ENCODE data around the gene NDUFS5. TPM values are rescaled to one million over a fixed set of nuclear protein-coding genes. Genes with fewer than 3 reads are reported as not detected.

NDUFS5 gene
- total RNA-seq, 1 experiment from 2014 or later = 284 TPM

DNA sequence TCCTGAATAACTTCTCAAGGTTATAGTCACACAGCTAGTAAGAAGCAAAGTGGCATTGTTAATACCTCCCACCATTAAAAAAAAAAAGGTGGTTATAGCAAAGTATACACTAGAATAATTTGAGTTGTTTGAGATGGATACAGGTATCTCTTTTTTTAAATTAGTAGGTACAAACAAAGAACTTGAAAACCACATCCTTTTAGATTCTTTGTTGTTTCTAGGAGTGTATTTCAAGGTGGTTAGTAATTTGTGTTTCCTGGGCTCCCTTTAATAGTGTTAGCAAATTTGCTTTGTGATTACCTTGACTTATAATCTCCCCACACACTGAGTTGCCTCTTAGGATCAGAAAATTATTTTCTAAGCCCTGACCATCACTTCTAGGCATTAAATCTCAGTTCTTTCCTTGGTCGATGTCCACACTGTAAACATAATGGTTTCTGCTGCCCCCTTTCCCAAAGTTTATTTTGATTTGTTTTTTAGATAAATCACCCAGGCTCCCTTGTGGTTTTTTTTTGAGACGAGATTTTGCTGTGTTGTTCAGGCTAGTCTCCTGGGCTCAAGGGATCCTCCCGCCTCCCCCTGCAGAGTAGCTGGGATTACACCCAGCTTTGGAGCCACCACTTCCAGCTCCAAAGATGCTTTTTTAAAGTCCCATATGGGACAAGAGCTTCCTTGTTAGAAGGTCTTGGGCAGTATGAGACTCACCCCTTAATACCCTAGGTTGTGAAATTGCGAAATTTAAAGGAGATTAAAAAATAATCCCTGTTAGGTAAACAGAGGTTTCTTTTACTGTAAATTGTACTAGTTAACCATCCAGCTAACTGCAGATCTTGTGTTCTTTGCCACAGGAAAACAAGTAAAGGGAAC, 28.9 kb upstream of the NDUFS5 start:
- POLR2A ChIA-PET (ENCODE audit: low non-redundant PET) = interaction anchor here (0.6 kb wide), 1 partner anchor 658 kb away, joined by 3 read pairs; no protein-coding TSS in a partner anchor
- peaks cover 73% of the 10 kb centered on the region for H3K36me3 ChIP-seq (ENCODE audit: insufficient read depth, low read length, poor library complexity, severe bottlenecking)
- TF ChIP-seq, protein P1, sequence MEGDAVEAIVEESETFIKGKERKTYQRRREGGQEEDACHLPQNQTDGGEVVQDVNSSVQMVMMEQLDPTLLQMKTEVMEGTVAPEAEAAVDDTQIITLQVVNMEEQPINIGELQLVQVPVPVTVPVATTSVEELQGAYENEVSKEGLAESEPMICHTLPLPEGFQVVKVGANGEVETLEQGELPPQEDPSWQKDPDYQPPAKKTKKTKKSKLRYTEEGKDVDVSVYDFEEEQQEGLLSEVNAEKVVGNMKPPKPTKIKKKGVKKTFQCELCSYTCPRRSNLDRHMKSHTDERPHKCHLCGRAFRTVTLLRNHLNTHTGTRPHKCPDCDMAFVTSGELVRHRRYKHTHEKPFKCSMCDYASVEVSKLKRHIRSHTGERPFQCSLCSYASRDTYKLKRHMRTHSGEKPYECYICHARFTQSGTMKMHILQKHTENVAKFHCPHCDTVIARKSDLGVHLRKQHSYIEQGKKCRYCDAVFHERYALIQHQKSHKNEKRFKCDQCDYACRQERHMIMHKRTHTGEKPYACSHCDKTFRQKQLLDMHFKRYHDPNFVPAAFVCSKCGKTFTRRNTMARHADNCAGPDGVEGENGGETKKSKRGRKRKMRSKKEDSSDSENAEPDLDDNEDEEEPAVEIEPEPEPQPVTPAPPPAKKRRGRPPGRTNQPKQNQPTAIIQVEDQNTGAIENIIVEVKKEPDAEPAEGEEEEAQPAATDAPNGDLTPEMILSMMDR (conservative IDR thresholded peaks at IDR 0.05; ENCODE audit: low read depth, low read length) = no peak
- TF ChIP-seq EZH2 (IDR thresholded peaks at IDR 0.05; ENCODE audit: borderline replicate concordance, low read depth, low read length, poor library complexity, severe bottlenecking) = no peak
- BruUV-seq (replicated peaks) = no TSS peak
- no peak overlapping the region for H3K4me3 ChIP-seq (ENCODE audit: low read depth, low read length, poor library complexity, severe bottlenecking)
- peaks cover 16% of the 10 kb centered on the region for H3K4me1 ChIP-seq (ENCODE audit: insufficient read depth, low read length, poor library complexity, severe bottlenecking)
- CTCF ChIA-PET = interaction anchor here (0.6 kb wide), 1 partner anchor 17 kb away, joined by 4 read pairs; no protein-coding TSS in a partner anchor
- intact Hi-C loops (cut with micrococcal nuclease; ENCODE audit: unreplicated experiment) = no loop called here
- H3K27me3 ChIP-seq (replicated peaks; ENCODE audit: insufficient read depth, low read depth, low read length, poor library complexity) = no peaks in the 10 kb centered on the region
- H3K27ac ChIP-seq (ENCODE audit: low read depth, low read length, poor library complexity, severe bottlenecking) = peak overlapping the region; percentile 53
- H3K9me3 ChIP-seq (ENCODE audit: low read depth, low read length, poor library complexity, severe bottlenecking) = no peaks in the 10 kb centered on the region
- no peak for DNase-seq (ENCODE audit: low spot score)

DNA sequence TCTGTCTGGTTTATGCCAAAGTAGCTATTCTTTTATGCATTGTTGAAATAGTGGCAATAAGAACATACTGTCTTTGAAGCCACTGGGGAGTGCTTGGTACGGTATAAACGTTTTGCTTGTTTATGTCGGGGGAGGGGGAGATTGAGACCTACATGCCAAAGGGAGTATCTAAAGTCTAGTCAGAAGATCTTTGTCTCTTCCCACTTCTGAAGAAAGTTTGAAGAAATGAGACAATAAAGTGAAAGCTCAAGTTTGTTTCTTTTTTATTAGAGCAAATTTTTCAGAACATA, 28.3 kb upstream of the NDUFS5 start:
- peaks cover 12% of the 10 kb centered on the region for H3K4me1 ChIP-seq (ENCODE audit: insufficient read depth, low read length, poor library complexity, severe bottlenecking)
- no peak overlapping the region for H3K4me3 ChIP-seq (ENCODE audit: low read depth, low read length, poor library complexity, severe bottlenecking)
- no peaks in the 10 kb centered on the region for H3K9me3 ChIP-seq (ENCODE audit: low read depth, low read length, poor library complexity, severe bottlenecking)
- no peaks in the 10 kb centered on the region for H3K27me3 ChIP-seq (replicated peaks; ENCODE audit: insufficient read depth, low read depth, low read length, poor library complexity)
- DNase-seq (ENCODE audit: low spot score) = no peak
- intact Hi-C loops (cut with micrococcal nuclease; ENCODE audit: unreplicated experiment) = no loop called here
- ChIA-PET POLR2A (ENCODE audit: low non-redundant PET) (interaction anchor here (0.6 kb wide), 1 partner anchor 658 kb away, joined by 3 read pairs; no protein-coding TSS in a partner anchor), CTCF (no interaction called here)
- no TSS peak for BruUV-seq (replicated peaks)
- H3K27ac ChIP-seq (ENCODE audit: low read depth, low read length, poor library complexity, severe bottlenecking) = peak overlapping the region; percentile 53
- TF ChIP-seq, protein P1 (conservative IDR thresholded peaks at IDR 0.05; ENCODE audit: low read depth, low read length) = no peak
- TF ChIP-seq EZH2 (IDR thresholded peaks at IDR 0.05; ENCODE audit: borderline replicate concordance, low read depth, low read length, poor library complexity, severe bottlenecking) = no peak
- peaks cover 78% of the 10 kb centered on the region for H3K36me3 ChIP-seq (ENCODE audit: insufficient read depth, low read length, poor library complexity, severe bottlenecking)

DNA sequence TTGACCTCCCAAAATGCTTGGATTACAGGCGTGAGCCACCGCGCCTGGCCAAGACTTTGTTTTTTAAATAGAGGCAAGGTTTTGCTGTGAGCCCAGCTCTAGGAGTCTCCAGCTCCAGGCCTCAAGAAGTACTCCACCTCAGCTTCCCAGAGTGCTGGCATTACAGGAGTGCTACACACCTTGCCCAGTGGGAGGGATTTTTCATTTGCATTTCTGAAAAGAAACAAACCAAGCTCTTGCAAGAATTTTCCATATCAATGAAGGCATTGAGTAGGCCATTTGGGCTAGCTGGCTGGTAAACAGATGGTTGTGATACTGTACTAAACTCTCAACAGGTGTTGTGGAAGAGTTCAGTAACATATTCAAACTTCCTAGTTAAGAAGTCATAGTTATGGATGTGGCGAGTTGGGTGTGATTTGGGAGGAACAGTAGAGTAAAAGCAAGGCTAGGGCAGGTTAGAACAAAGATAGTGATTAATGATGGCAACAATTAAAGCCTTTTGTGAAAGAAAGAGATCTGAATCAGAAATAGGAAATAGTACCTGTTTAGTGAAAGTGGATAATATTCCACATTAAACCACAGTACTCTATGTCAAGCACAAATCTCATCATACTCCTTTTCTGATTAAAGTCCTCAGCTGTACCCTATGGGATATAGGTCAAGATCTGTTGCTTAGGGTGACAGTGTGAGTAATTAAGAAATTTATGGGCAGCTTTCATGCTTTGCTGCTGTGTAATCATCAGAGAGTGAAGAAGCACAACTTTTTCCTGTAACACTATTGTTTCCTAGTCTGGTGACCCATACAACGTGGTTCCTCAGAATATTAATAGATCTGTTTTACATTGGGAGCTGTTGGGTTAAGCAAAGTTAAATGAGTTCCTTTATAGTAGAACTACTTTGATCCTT, 24.4 kb upstream of the NDUFS5 start:
- ChIA-PET CTCF (no interaction called here), POLR2A (ENCODE audit: low non-redundant PET) (no interaction called here)
- TF ChIP-seq, protein P1 (conservative IDR thresholded peaks at IDR 0.05; ENCODE audit: low read depth, low read length) = no peak
- TF ChIP-seq EZH2 (IDR thresholded peaks at IDR 0.05; ENCODE audit: borderline replicate concordance, low read depth, low read length, poor library complexity, severe bottlenecking) = no peak
- H3K4me1 ChIP-seq (ENCODE audit: insufficient read depth, low read length, poor library complexity, severe bottlenecking) = peaks cover 9% of the 10 kb centered on the region
- BruUV-seq (replicated peaks) = no TSS peak
- peaks cover 91% of the 10 kb centered on the region for H3K36me3 ChIP-seq (ENCODE audit: insufficient read depth, low read length, poor library complexity, severe bottlenecking)
- H3K9me3 ChIP-seq (ENCODE audit: low read depth, low read length, poor library complexity, severe bottlenecking) = no peaks in the 10 kb centered on the region
- intact Hi-C loops (cut with micrococcal nuclease; ENCODE audit: unreplicated experiment) = no loop called here
- peak overlapping the region; percentile 23 for H3K27ac ChIP-seq (ENCODE audit: low read depth, low read length, poor library complexity, severe bottlenecking)
- no peak overlapping the region for H3K4me3 ChIP-seq (ENCODE audit: low read depth, low read length, poor library complexity, severe bottlenecking)
- H3K27me3 ChIP-seq (replicated peaks; ENCODE audit: insufficient read depth, low read depth, low read length, poor library complexity) = no peaks in the 10 kb centered on the region
- DNase-seq (ENCODE audit: low spot score) = no peak
